Uterus (tissue), 4 donors: Measurements from ENCODE around the gene FAM120B. TPM values are rescaled to one million over a fixed set of nuclear protein-coding genes. Genes with fewer than 3 reads are reported as not detected.

ENCODE experiments used
- DNase-seq, 2 donors: peaks; one replicate each; pipeline ENCODE4 v3.0.0-alpha.2; 2019 to 2020
- H3K27ac ChIP-seq, 2 donors: fragments of 200-600 bp; sonication (generic); 1 replicate in 1 of 2; 2 replicates in 1 of 2; pipeline ENCODE4 v1.5.1; 2016 to 2018
- H3K27me3 ChIP-seq, 2 donors: fragments of 200-600 bp; sonication (generic); one replicate each; pipeline ENCODE4 v1.5.1; 2018 to 2019; ENCODE audit warnings: control low read depth in 1 of 2
- H3K36me3 ChIP-seq, 2 donors: fragments of 200-600 bp; sonication (generic); one replicate each; pipeline ENCODE4 v1.5.1; 2019; ENCODE audit warnings: control low read depth in 1 of 2
- H3K4me1 ChIP-seq, 2 donors: fragments of 200-600 bp; sonication (generic); one replicate each; pipeline ENCODE4 v1.5.1; 2018 to 2019; ENCODE audit warnings: control low read depth in 1 of 2
- H3K4me3 ChIP-seq, 2 donors: fragments of 200-600 bp; sonication (generic); 1 replicate in 1 of 2; 2 replicates in 1 of 2; pipeline ENCODE4 v1.5.1; 2018 to 2019; ENCODE audit warnings: mild to moderate bottlenecking in 1 of 2
- H3K9me3 ChIP-seq, 2 donors: fragments of 200-600 bp; sonication (generic); one replicate each; pipeline ENCODE4 v1.5.1; 2019; ENCODE audit warnings: control low read depth in 1 of 2
- POLR2A ChIP-seq, 2 donors: fragments of 450-650 bp; IDR thresholded peaks; one replicate each; pipeline ENCODE4 v1.6.1; 2016; ENCODE audit warnings: antibody characterized with exemption in 2 of 2, mild to moderate bottlenecking in 1 of 2, moderate library complexity in 1 of 2
- intact Hi-C: fragments of 100-400 bp; cut with DNase I; formaldehyde crosslinking; loops from one replicate; pipeline ENCODE4 v1.15.1; 2023; ENCODE audit warnings: low total_unique reads
- total RNA-seq, 4 donors: library from RNA; depleted of rRNA in 3 of 4; stranded (reverse); fragments of >200 nt in 3 of 4; gene quantifications; one replicate each; pipeline versions ENCODE4 v1.1.0 to v1.2.4, GENCODE V29; 2014 to 2023
- TF ChIP-seq, protein P1 (sequence below), 4 experiments: fragments of 200-600 bp in 2 of 4; fragments of 450-650 bp in 2 of 4; sonication (generic) in 2 of 4; IDR thresholded peaks; one replicate each; pipeline ENCODE4 v1.5.1; 2016 to 2019; ENCODE audit warnings: antibody characterized with exemption in 4 of 4, mild to moderate bottlenecking in 2 of 4, moderate library complexity in 1 of 4
- donor health status: DM: yes; HTN: yes; CAD: no.

The FAM120B gene
- total RNA-seq, 4 donors from 2014 or later, result 12.1 to 50.9 (median 35.2) TPM

DNA sequence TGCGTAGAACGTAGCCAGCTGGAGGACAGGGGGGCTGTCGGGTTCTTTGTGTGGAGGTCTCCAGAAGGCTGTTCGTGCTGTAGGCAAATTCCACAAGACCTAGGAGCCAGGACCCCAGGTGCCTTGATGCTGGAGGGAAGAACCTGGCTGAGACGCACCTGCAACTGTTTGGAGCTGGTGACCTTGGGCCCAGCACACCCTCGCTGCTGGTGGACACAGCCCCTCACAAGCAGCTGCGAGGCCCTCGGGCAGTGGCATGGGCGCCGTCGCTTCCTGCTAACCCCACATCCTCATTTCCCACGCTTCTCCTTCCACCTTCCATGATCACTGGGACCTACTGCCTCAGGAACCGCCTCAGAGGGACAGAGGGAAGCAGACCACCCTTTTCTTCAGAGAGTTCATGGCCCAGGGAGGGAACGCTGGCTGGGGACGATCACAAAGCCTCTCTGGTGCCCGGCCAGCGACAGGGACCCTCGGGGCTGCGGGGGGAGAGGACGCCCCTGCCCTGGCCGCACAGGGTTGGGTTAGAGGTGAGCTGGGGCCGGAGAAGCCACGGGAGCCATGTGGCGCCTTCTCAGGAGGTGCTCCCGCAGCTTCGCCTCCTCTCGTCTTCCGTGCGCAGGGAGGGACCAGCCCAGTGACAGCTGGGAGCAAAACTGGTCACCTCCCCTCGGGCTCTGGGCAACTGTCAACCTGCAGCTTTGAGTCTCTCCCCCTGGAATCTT lies 34.1 kb upstream of the FAM120B start:
- intact Hi-C loops, result no loop called here
- H3K4me3 ChIP-seq, result no peak overlapping the region
- H3K4me1 ChIP-seq, result peaks cover 4 to 6% of the 10 kb centered on the region in 2 donors
- no peaks in the 10 kb centered on the region for H3K36me3 ChIP-seq
- DNase-seq, result no peak
- H3K27me3 ChIP-seq, result no peaks in the 10 kb centered on the region
- no peak for TF ChIP-seq POLR2A (IDR thresholded peaks at IDR 0.05)
- TF ChIP-seq, protein P1, sequence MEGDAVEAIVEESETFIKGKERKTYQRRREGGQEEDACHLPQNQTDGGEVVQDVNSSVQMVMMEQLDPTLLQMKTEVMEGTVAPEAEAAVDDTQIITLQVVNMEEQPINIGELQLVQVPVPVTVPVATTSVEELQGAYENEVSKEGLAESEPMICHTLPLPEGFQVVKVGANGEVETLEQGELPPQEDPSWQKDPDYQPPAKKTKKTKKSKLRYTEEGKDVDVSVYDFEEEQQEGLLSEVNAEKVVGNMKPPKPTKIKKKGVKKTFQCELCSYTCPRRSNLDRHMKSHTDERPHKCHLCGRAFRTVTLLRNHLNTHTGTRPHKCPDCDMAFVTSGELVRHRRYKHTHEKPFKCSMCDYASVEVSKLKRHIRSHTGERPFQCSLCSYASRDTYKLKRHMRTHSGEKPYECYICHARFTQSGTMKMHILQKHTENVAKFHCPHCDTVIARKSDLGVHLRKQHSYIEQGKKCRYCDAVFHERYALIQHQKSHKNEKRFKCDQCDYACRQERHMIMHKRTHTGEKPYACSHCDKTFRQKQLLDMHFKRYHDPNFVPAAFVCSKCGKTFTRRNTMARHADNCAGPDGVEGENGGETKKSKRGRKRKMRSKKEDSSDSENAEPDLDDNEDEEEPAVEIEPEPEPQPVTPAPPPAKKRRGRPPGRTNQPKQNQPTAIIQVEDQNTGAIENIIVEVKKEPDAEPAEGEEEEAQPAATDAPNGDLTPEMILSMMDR (IDR thresholded peaks at IDR 0.05), result no peak
- H3K9me3 ChIP-seq, result no peaks in the 10 kb centered on the region
- H3K27ac ChIP-seq, result no peak overlapping the region

DNA sequence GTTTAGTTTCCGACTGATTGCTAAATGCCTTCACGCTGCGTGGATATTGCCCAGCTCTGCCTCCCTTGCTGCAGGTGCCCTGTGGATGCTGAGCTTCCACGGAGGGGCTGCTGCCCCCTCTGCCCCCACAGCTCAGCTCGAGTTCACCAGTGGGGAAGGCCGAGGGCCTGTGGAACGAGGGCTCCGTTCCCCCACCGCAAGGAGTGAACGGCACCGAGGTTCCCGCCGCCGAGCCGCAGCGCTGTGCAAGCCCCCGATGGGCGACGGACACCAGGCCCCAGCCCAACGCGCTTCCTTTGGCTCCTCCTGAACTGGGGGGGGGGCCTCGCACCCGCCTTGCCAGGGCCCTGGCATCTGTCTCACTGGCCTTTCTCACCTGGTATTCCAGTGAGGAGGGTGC lies 33.4 kb upstream of the FAM120B start:
- intact Hi-C loops, result no loop called here
- Histone ChIP-seq H3K27me3 (no peaks in the 10 kb centered on the region), H3K4me3 (no peak overlapping the region), H3K36me3 (no peaks in the 10 kb centered on the region), H3K9me3 (no peaks in the 10 kb centered on the region), H3K4me1 (peaks cover 4 to 6% of the 10 kb centered on the region in 2 donors), H3K27ac (no peak overlapping the region)
- DNase-seq, result no peak
- no peak for TF ChIP-seq POLR2A (IDR thresholded peaks at IDR 0.05)
- TF ChIP-seq, protein P1 (IDR thresholded peaks at IDR 0.05), result no peak

DNA sequence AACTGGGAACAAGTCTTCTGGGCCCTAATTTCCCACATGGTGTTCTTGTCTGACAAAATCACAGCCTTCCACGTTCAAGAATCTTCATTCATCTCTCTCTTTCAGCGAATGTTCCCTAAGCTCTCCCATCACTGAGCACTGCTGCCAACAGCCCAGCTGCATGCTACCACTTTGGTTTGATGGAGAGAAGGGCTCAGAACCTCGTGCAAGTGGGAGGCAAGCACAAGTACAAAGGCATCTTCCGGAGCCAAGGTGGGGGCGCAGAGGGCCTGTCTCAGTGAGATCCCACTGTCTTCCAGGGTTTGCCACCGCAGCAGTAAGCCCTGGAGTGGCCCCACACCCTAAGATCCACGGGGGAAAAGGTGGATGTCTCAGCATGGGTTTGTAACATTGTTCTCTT lies 32.9 kb upstream of the FAM120B start:
- no peak overlapping the region for H3K27ac ChIP-seq
- no peaks in the 10 kb centered on the region for H3K9me3 ChIP-seq
- peaks cover 4 to 6% of the 10 kb centered on the region in 2 donors for H3K4me1 ChIP-seq
- no peak for DNase-seq
- TF ChIP-seq, protein P1 (IDR thresholded peaks at IDR 0.05), result no peak
- no peak for TF ChIP-seq POLR2A (IDR thresholded peaks at IDR 0.05)
- H3K4me3 ChIP-seq, result no peak overlapping the region
- H3K27me3 ChIP-seq, result no peaks in the 10 kb centered on the region
- H3K36me3 ChIP-seq, result no peaks in the 10 kb centered on the region
- intact Hi-C loops, result no loop called here

DNA sequence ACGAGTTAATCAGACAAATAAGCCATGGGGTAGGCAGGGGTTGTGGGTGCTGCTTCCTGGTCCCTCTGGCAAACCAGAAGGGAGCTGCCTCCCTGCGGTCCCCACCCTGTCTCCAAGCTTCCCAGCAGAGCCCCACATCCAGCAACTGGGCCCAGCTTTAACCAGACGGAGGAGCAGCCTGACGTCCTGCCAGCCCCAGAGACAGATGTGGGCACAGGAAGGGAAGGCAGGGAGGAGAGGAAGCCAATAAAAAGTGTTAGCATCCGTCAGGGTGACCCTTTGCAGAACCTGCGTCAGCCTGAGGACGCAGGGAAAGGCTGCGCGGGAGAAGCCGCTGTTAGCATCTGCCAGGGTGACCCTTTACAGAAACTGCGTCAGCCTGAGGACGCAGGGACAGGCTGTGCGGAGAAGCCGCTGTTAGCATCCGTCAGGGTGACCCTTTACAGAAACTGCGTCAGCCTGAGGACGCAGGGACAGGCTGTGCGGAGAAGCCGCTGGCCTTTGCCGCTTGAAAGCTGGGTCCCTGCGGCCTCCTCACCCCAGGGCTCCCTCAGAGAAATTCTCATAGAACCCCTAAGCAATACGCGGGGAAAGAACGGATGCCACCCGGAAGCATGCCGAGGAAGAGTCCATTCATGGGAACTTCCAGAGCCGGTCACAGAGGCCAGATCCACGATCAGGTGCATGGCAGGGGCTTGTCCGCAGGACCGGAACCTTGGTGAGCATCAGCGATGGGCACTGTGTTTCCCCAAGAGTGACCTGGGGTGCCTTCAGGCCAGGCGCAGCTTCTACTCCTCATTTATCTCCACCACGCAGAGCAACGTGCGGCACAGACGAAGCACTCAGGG lies 31.6 kb upstream of the FAM120B start:
- no peak for DNase-seq

More for the DNA sequence above, 31.6 kb upstream of the FAM120B start:
- intact Hi-C loops, result no loop called here
- H3K27ac ChIP-seq, result no peak overlapping the region
- no peak overlapping the region for H3K4me3 ChIP-seq
- no peaks in the 10 kb centered on the region for H3K9me3 ChIP-seq
- TF ChIP-seq, protein P1 (IDR thresholded peaks at IDR 0.05), result no peak
- TF ChIP-seq POLR2A (IDR thresholded peaks at IDR 0.05), result no peak
- no peaks in the 10 kb centered on the region for H3K36me3 ChIP-seq
- no peaks in the 10 kb centered on the region for H3K27me3 ChIP-seq
- peaks cover 4 to 6% of the 10 kb centered on the region in 2 donors for H3K4me1 ChIP-seq
